ENCODE results near the gene PLPP4.

The PLPP4 gene

DNA sequence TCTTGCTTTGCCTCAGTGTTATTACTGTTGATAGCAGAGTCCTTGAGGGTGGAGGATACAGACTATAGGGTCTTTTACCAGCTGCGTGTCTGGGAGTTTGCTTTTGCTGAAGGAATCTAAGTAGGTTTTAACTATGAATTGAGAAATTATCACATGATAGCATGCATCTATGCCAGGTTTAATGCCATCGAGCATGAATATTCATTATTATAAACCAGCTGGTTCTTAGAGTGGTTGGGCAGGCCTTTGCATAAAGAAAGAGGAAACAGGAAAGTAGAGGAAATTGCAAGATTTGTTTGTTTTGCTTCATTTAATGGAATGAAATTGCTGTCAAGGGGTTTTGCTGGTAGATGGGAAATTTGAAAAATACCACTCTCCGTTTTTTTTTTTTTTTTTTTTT is 70.7 kb downstream of the PLPP4 start:
- DNase-seq = no peak

DNA sequence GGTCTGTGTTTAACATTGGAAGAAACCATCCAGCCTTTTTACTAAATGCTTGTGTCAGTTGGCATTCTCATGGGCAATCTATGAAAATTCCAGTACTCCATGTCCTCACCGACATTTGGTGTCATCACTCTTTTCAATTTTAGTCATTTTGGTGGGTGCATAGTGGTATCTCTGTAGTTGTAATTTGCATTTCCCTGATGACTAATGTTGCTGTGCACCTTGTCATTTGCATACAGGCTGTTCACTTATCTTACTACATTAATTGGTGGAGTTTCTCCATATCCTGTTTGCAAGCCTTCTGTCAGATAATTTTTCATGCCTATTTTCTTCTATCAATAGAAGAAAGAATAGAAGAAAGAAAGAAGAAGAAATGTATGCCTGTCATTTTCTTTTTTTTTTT is 73.7 kb downstream of the PLPP4 start:
- no peak for DNase-seq

DNA sequence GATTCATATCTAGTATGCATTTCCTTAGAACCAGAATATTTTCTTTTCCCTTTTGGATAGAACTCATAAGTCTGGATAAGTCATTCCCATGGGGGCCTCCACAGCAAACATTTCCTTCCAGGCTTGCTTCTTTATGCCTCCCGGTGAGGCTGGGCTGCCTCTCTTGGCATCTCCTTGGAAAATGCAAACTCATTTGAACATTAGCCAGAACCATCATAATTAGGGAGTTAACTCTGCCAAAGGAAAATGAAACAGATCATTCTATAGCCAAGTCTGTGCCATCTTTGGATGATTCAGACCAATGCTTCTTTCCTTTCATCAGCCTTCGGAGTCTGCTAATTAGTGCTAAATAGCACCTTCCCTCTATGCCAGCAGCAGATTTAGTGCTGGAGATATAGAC is 81.1 kb downstream of the PLPP4 start:
- DNase-seq = no peak

DNA sequence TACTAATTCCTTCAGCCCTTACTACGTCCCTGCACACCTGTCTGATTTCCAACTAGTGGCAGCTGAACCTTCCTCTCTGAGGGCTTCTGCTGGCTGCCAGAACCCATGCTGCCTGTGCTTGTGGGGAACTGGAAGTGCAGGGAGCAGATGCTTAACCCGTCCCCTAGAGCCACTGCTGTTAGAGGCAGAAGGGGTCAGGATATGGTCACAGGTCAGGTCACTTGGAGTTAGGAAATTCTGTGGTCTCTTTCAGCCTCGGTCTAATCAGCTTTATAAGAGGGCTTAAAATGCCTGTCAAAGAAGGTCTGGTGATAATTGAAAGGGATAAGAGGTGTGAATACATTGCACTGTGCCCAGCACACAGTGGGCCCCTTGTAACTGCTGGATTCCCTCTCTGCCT is 82.0 kb downstream of the PLPP4 start:
- DNase-seq = no peak

DNA sequence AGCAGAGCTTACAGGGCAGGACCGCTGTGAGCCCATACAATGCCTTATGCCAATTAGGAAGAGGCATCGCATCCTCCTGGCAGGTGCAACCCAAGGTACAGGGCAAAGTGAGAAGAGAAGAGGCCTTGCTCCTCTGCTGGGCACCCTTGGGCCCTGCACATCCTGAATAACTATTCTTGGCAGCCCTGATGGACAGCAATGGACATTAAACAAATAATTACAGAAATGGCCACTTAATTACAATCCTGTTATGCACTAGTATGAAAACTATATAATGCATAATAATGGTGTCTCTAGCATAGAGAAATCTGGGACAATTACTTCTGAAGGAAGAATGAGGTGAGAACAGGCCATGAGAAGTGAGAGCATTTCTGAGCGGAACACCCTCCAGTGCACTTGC is 83.5 kb downstream of the PLPP4 start:
- no peak for DNase-seq

DNA sequence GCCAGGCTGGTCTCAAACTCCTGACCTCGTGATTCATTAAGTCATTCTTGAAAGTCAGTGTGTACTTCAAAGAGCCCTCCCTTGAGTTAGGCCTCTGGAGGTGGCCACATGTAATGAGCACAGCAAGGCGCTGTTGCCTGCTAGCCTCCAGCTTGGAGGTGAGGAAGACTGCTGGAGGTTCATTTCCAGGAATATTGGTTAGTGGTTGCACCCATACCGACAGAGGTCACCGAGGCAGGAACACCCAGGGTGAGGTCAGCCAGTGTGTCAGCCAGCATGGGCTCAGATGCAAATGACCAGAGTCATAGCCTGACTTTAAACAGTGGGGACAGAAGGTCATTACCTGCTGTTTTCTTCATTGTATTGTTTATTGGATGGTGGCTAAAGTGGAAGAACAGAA is 85.0 kb downstream of the PLPP4 start:
- no peak for DNase-seq

DNA sequence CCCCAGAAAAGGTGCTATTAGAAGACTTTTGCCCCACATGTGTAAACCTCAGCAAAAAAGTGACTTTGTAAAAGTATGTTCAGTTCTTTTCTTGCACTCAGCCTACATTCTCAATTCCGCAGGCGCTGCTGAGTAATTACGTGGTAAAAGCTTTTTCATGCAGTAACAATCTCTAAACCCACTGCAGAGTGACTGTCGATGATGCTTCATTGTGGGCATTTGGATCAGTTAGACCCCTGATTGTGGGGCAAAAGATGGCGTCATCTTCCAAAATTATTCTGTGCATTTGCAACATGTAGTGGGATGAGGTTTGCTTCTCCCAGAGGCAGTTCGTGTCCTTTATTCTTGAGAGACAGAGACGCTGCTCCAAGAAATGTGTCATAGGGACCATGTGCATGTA is 85.6 kb downstream of the PLPP4 start:
- no peak for DNase-seq

DNA sequence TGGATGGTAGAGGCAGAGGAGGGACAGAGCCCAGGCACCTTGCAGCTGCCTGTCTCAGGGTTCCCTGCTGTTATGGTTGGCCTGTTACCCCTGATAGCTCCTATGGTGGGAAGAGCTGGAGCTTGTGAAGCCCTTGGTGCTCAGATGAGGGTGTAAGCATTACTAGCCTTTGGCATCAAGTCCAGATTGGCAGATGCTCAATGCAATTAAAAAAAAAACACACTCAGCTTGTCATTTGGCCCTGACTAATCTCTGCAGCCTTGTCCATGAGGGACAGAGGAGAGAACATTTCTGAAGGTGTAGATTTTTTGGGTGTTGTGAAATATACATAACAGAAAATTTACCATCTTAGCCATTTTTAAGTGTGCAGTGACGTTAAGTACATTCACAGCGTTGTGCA is 86.3 kb downstream of the PLPP4 start:
- DNase-seq = no peak

DNA sequence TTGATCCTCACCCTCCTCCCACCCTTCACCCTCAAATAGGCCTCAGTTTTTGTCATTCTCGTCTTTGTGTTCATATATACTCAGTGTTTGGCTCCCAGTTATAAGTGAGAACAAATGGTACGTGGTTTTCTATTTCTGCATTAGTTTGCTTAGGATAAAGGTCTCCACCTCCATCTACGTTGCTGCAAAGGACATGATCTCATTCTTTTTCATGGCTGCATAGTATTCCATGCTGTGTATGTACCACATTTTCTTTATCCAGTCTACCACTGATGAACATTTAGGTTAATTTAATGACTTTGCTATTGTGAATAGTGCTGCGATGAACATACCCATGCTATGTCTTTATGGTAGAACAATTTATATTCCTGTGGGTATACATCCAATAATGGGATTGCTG is 91.2 kb downstream of the PLPP4 start:
- no peak for DNase-seq

DNA sequence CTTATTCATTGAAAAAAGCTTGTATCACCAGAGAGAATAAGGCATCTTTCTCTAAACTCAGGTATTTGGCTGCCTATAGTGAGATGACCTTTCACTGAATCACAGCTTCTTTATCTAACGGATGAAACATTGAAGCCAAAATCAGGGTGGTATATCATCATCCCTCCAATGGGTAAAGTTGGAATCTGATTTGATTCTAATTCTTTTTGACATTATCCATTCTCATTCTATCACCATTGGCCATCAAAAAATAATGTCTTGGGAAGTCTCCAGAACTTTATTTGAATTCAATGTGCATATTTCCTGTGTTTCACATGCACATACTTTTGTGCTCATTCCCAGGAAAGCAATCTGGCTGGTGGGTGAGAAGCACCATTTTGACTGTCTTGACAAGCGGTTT is 95.2 kb downstream of the PLPP4 start:
- DNase-seq = no peak

DNA sequence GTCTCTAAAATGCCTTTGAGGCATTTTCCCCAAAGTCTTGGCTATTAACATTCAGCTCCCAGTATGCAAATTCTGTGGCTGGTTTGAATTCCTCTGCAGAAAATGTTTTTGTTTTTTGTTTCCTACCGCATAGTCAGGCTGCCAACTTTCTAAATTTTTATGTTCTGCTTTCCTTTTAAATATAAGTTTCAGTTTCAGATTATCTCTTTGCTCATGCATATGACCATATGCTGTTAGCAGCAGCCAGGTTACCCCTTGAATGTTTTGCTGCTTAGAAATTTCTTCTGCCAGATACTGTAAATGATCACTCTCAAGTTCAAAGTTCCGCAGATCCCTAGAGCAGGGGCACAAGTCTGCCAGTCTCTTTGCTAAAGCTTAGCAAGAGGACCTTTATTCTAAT is 96.9 kb downstream of the PLPP4 start:
- no peak for DNase-seq

DNA sequence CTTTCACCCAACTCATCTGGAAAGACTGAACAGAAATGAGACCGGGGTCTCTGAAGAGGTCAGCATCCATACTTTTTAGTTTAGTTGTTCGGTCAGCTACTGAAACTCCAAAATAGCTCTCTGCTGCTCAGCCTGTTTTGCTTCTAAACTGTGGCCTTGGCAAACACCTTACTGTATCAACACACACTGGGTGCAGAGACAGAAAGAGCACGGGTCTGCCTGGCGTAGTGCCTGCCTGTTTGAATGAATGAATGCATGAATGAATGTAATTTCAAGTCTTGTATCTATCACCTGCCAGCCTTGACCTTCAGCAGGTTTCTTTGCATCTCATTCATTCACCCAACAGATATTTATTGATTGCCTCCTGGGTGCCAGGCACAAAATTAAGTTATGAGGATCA is 98.4 kb downstream of the PLPP4 start:
- no peak for DNase-seq

DNA sequence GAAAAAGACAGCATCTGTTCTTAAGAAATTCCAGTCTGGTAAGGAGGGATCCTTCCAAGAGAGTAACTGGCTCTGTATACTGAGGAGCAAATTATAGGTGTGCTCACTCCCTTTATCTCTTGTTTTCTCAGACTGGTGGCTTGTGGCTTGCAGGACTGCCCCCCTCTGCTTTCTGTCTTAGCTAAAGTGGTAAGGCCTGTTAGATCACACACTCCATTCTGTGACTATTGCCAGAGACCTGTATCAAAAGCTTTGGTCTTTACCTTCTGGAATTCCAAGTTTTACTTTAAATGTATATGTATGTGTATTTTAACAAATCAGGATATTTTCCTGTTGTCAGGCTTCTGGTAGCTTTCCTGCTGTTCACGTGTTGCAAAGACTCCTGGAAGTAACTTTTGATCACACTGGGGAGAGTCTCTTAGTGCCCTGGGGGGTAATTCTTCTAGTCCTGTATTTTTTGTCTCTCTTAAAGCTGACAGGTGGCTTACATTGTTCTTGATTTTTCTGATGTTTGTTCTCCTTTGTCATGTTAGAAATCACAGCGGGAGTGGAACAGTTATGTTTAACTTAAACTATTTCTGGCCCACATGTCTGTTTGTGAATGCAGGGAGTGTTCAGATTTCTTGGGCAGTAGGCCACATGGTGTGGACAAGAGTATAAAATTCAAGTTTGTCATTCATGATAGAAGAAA is 99.0 kb downstream of the PLPP4 start:
- no peak for DNase-seq

DNA sequence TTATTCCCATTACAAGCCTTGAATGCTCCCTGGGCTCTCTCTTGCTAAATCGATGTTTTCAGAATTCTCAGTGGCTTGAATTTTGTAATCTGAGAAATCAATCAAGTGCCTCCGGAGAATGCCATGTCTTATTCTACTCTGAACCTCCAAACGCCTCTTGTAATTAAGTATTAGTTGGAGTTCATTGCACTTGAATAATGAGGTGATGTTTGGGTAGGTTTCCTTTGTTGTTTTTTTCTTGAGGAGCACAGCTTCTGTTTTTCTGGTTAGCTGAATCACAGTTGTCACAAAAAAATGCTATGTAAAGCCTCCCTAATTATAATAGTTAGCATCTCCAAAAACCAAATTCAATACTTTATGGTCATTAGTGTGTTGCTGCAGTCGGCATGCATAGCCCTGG is 100.3 kb downstream of the PLPP4 start:
- no peak for DNase-seq

DNA sequence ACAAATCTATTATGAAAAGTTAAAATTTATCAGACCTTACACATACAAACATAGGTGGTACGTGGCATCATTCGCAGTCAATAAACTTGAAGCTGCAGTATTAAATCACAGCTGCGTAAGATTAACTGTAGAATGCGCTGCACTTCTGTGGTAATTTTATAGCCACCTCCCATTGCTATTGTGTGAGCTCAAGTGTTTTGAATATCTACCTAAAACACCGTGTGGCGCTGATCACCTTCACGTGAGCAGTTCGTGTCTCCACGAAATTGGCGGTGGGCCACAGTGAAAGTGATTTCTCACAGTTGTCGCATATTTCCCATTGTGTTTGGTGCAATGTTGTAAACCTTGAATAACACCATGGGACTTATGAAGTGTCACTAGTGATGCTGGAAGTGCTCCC is 102.8 kb downstream of the PLPP4 start:
- no peak for DNase-seq

DNA sequence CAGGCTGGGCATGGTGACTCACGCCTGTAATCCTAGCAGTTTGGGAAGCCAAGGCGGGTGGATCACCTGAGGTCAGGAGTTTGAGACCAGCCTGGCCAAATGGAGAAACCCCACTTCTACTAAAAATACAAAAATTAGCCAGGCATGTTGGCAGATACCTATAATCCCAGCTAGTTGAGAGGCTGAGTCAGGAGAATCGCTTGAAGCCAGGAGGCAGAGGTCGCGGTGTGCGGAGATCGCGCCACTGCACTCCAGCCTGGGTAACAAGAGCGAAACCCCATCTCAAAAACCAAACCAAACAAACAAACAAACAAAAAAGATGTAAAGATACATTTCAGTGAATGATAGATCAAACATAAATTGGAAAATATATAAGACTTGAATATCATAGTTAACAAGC is 105.9 kb downstream of the PLPP4 start:
- DNase-seq = no peak

DNA sequence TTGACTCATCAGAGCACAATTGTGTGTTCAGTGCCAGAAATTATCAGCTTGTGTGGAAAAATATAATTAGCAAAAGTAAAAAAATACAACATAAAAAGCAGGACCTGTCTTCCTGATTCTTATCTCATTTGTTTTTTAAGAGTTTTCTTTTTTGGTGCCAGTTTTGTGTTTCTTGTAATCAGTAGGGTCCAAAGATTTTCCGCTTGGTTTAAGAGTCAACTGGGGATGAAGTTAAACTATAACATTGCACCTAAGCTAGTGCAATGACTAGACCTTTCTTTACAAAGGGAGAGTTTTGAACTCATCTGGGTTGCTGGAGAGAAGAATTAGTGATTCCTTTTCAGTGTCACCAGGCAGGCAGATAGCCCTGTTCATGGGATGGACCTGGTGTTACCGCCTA is 113.4 kb downstream of the PLPP4 start:
- DNase-seq = no peak

DNA sequence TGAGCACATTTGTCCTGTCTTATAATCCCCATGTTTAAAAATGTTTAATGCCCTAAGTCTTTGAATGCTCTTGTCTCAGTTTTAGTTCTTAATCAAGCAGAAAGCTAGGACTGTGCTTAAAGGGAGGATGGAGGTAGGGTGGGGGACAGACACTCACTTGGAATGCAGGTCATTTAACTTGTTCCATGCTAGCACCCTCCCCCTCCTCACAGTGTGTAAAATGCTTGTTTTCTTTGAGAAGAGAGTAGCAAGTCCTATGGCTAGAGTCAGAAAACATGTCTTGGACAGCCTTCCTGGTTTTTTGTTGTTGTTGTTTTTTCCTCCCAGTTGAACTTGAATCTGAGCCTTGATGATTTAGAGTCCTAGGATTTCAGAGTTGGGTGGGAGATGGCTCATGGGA is 114.2 kb downstream of the PLPP4 start:
- no peak for DNase-seq

DNA sequence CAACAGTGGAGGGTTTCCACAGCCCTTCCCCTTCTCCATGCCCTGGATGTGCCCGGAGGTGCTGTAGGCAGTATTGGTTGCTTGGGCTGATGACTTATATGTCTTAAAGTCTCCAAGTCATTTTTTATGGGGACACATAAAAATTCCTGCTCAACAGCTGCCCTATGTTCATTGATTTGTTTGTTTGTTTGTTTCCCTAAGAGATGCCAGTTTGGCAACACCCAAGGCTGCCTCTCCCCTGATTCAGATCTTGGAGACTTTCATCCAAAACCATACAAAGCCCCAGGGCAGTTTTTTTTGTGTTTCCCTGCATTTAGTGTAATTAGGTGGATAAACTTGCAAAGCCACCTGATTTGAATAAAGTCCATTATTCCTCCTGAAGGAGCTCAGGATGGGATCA is 115.3 kb downstream of the PLPP4 start:
- no peak for DNase-seq

DNA sequence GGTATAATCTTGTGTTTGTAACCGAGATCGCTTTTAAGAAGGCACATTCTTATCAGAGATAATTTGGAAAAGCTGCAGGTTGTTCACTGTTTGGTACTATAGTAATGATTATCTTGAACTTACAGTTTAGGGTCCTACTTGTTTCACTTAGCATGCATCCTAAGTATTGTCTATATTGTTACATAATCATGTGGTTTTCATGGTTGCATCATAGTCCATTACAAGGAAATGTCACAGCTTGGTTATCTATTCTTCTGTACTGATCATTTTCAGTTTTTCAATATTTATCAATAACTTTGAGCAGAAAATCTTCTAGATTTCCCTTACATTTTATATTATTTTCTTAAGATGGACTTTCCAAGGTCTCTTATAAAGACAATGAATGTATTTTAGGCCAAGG is 116.3 kb downstream of the PLPP4 start:
- no peak for DNase-seq

DNA sequence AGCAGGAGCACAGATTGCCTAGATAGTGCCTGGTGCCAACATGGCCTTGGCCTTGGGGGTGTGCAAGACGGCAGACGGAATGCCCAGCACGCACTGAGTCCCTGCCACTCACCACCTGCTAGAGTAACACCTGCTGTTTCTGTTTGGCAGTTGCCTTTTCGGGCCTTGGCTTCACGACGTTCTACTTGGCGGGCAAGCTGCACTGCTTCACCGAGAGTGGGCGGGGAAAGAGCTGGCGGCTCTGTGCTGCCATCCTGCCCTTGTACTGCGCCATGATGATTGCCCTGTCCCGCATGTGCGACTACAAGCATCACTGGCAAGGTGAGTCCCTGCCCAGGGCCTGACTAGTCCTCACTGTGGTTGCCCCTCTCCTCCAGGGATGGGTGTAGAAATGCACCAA is 118.0 kb downstream of the PLPP4 start:
- DNase-seq = no peak

DNA sequence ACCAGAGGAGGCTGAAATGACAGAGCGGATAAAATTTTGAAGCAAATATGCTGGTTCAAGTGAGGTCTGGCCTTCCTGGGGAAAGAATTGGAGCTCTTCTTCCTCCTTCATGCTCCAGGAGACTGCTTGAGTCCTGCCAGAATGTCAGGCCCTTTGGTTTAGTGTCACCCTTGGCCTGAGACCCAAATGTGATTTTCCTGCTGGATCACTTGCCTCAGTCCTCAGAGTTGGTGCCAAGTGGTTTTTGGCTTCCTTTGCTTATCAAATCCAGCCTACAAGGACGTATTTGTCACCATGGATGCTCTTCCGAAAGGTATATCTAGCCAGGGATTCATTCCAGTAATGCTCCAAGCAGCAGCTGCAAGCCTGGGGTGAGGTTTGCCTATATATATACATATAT is 118.4 kb downstream of the PLPP4 start:
- no peak for DNase-seq

DNA sequence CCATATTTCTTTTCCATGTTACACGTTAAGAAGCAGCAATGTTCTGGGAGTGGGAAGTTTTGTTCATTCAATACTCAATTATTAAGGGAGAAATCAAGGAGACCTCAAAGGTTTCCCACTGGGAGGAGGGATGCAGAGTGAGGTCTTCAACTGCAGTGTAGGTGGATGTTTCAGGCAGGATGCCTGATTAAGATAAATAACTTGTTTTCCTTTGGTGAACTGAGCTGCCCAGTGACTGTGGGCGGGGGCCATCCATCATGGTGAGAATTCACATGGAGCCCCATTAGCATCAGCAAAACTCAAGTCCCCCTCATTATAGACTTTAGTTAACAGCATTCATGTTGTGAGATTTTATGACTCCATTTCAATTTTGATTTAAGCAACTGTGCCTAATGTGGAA is 121.1 kb downstream of the PLPP4 start:
- no peak for DNase-seq

DNA sequence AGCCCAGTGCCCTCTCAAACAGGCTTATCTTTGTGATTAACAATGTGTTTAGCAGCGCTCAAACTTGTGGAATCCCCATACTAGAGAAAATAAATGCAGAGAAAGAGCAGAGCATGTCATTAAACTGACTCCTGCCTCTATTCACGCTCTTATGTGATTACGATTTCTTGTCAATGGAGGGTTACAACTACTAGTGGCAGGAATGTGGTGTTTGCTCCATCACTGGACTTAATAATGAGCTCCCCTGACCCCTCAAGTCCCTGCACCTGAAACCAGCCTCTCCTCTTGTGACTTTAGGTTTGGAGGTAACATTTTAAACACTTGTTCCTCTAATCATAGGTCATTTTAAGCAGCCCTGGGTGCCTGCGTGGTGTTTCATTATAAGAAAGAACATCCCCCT is 121.9 kb downstream of the PLPP4 start:
- no peak for DNase-seq

DNA sequence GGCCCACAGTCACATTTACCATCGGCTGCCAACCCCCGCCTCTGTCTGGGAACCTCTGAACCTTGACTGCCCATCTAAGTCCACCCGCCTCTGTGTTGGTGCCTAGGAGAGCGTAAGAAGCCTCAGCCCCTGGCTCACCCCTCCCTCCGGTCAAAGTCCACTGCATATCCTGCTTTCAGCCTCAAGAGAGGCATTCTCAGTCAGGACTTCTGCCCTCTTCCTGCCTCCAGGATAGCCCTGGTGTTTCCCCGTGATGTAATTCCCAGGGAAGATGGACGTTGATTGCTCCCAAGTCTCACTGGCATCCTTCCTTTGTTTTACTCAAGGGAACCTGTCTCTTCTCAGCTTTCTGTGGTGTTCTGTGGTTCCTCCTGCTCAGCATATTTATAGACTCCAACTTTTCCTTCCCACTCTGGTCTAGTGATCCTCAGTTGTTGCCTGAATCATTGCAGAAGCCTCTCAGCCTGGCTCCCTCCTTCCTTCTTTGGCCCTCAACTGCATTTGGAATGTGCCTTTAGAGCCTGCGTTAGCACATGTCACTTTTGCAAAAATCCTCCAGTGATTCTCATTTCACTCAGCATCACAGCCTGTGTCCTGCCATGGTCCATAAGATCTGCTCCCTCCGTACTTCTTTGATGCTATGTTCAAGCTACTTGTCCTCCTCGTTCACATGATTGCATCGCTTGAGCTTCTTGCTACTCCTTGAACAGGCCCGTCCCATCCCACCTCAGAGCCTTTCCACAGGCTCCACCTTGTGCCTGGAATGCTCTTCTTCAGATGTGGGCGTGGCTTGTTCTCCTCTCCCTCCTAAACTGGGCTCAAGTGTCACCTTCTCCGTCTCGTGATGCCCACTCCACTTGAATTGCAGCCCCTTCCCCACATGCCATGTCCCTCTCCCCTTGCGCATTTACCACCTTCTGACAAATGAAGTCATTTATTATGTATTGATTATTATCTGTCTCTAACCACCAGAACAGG is 124.2 kb downstream of the PLPP4 start:
- DNase-seq = no peak

Data from DMS79 (cell line).